ENCODE results near the gene CDH23. TPM values are rescaled to one million over a fixed set of nuclear protein-coding genes. Genes with fewer than 3 reads are reported as not detected.

CDH23 gene
- total and polyA plus RNA-seq, 2 of the 8 experiments (the other 6 are each of a cell fraction or from before 2014, with no cell fraction given) = 1.9 to 4.9 TPM

DNA sequence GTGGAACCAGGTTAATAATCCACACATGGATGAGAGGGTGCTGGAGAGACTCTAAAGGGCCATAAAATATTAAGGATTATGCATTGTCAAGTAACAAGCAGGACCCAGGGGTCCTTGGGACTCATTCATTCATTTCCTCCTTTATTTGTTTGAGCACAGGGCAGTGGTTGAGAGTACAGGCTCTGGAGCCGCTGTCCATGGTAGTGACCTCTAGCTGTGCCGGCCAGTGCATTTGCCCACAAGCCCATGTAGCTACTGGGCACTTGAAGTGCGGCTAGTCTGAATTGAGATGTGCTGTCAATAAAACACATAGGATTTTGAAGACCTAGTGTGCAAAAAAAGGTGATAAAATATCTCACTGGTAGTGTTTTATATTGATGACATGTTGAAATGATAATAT, 185.3 kb downstream of the CDH23 start (continued):
- no peak for TF ChIP-seq GTF2F1 (IDR thresholded peaks at IDR 0.05; ENCODE audit: borderline replicate concordance, low read depth, low read length)
- no peak for TF ChIP-seq SUZ12 (IDR thresholded peaks at IDR 0.05; ENCODE audit: low read length)
